Retinal pigment epithelial cell (primary cell): ENCODE measurements around the gene NACC2.

ENCODE experiments used
- DNase-seq: peaks from one replicate; pipeline ENCODE4 v3.0.0-alpha.2; 2010; ENCODE audit warnings: low read depth
- H3K4me3 ChIP-seq: 2 replicates; pipeline ENCODE4 v1.5.1; 2011; ENCODE audit warnings: mild to moderate bottlenecking, low read length, control low read depth, moderate library complexity
- TF ChIP-seq, protein P1 (sequence below): conservative IDR thresholded peaks from 2 replicates; pipeline ENCODE4 v1.5.1; 2011; ENCODE audit warnings: low read depth, low read length, control low read depth, inconsistent platforms

NACC2 gene

DNA sequence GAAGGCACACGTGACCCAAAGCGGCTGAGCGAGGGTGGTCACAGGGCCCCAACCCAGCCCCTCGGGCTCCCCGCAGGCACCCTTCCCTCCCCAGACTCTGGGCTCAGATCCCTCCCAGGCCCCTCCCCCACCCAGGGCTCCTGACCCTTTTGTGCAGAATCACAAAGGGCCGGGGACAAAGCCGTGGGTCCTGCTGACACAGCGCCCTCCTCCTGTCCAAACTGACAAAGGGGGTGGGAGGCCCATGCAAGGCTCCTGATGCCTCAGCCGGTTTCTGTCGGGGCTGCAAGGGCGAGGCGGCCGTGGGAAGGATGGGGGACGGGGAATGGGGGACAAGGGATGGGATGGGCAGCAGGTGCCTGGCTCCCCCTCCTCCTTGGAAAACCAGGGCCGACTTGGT is 90.4 kb downstream of the NACC2 start:
- no peak for DNase-seq
- TF ChIP-seq, protein P1, sequence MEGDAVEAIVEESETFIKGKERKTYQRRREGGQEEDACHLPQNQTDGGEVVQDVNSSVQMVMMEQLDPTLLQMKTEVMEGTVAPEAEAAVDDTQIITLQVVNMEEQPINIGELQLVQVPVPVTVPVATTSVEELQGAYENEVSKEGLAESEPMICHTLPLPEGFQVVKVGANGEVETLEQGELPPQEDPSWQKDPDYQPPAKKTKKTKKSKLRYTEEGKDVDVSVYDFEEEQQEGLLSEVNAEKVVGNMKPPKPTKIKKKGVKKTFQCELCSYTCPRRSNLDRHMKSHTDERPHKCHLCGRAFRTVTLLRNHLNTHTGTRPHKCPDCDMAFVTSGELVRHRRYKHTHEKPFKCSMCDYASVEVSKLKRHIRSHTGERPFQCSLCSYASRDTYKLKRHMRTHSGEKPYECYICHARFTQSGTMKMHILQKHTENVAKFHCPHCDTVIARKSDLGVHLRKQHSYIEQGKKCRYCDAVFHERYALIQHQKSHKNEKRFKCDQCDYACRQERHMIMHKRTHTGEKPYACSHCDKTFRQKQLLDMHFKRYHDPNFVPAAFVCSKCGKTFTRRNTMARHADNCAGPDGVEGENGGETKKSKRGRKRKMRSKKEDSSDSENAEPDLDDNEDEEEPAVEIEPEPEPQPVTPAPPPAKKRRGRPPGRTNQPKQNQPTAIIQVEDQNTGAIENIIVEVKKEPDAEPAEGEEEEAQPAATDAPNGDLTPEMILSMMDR, result no peak

DNA sequence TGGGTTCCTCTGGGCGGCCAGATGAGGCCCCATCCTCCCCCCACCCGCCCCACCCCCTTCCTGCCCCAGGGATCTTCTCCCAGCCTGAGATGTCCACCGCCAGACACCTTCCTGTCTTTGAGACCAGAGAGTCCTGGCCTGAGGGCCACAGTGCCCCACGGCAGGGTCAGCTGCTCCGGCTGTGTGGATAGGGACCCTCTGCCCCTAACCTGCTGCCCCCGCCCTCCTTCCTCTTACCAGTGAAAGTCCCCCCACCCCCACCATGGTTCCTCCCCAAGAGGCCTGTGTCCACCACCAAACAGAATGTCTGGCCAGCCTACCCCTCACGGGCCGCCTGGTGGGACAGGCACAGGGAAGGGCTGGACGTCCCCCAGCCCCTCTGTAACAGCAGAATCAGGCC is 90.9 kb downstream of the NACC2 start:
- H3K4me3 ChIP-seq, result no peak overlapping the region
- DNase-seq, result no peak
- TF ChIP-seq, protein P1, result no peak

More for the DNA sequence above, 90.4 kb downstream of the NACC2 start:
- no peak overlapping the region for H3K4me3 ChIP-seq

DNA sequence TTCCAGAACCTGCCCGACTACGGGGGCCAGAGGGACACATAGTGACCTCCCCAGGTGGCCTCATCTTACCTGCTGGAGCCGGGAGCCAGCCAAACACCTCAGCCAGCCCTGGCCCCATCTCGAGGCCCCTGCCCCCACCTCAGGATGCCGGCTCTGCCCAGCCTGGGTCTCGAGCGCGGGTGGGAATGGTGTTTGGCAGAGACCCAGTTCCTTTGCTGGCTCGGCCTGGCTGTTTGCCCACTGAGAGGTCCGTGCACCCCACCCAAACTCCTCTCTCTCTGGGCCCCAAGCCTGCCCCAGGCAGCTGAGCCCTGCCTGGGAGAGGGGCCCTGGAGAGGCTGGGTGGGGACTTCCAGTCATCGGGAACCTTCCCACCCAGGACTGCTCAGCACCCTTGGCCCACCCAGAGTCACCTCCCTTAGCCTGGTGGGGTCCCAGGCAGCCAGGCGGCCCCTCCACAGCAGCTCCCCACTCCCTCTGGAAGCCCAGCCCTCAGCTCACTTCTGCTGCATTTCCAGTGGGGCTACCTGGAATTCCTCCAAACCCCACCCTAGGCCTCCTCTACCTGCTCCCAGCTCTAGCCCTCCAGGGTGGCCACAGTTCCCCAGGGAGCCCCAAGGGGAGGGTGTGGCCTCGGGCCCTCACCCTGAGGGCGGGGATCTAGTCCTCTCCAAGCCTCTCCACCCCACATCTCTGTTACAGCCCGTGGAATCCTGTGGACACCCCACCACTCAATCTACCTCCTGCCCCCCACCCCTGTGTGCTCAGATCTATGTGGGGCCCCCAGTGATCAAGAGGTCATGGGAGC is 91.5 kb downstream of the NACC2 start:
- H3K4me3 ChIP-seq, result no peak overlapping the region
- TF ChIP-seq, protein P1, result no peak
- DNase-seq, result no peak

DNA sequence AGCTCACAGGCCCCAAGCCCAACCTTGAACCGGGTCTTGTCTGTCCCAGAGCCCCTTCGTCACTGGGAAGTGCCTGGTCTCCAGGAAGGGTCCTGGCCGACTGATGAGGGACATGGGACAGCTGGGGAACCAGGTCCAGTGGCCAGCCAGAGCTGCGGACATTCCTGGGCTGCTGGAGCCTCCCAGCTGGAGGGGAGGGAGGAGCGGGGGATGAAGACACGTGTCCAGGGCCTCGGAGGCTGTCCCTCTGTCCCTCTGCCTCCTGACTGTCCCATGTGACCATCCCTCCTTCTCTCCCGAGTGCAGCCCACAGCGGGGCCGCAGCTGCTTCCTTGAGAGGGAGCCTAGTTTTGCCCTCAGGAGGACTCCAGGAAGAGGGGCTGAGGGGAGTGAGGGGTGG is 92.2 kb downstream of the NACC2 start:
- no peak for DNase-seq
- TF ChIP-seq, protein P1, result no peak
- H3K4me3 ChIP-seq, result no peak overlapping the region

DNA sequence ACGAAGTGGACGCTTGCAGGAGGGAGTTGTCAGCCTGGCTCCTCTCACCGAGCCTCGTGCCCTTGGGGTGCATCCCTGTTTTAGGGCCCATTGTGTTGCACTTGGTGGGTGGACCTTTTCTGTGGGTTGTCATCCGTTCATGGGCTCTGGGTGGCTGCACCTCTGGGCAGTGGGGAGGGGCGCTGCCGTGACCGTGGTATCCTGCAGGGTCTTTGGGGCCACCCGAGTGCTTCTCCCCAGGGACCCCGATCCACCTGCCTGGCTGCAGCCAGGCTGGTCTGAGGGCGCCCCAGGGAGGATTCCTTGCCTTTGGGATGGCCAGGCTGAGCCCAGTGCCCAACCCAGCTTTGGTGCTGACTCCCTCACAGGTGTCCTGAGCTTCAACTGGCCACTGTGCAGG is 92.9 kb downstream of the NACC2 start:
- TF ChIP-seq, protein P1, result no peak
- no peak for DNase-seq
- H3K4me3 ChIP-seq, result no peak overlapping the region

DNA sequence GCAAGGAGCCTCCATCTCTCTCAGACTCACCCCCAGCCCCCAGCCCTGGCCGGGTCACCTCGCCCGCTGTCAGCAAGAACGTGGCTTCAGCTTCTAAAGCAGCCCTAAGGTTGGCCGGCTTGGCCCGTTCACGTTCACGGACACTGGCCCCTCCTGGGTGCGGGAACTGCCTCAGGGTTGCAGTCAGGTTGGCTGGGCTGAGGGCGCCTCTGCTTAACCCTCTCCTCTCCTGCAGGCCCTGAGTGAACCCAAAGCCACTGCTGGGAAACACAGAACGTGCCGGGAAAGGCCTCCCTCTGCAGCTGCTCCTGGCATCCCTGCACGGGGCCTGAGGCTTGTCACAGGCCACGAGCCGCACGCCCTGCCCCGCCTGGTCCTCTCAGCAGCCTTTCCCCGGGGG is 93.9 kb downstream of the NACC2 start:
- no peak for DNase-seq
- TF ChIP-seq, protein P1, result no peak
- no peak overlapping the region for H3K4me3 ChIP-seq

DNA sequence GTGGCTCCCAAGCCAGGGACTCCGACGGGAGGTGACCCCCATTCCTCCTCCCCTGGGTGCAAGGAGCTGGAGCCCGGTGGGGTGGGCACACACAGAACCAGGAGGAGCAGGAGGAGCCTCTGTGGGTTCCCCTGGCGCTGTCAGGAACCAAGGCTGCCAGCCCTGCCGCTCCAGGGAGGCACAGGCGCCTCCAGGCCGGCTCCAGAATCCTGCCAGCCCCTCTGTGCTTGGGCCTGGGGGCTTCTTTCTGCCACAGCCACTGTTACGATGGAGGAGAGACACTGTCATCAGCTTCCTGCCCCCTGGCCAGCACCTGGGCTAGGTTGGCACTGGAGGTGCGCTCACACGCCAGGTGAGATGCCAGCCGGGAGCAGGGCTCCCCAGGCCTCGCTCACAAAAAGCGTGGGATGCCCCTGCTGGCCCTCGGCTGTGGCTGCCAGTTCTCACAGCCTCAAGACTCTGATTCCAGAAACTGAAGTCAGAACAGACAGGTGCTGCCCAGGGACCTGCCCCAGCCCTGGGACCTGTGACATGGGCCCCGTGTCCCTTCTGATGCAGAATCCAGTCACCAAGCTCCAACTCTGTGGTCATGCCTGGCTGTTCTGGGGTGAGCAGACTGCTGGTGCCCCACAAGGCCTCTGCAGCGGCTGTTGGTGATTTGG is 96.5 kb downstream of the NACC2 start:
- no peak for DNase-seq
- TF ChIP-seq, protein P1, result no peak
- H3K4me3 ChIP-seq, result no peak overlapping the region
